HG03442 (cell line): ENCODE results near the gene MCM5.
"Not testable (repeated sequence)": the region's sequence is repeated elsewhere in the genome, so short reads cannot be mapped to it uniquely, and the experiment has no call there.

ENCODE experiments used
- ATAC-seq: cut with Tn5 transposase; IDR thresholded peaks from one replicate; pipeline ENCODE4 v1.9.1; 2021; ENCODE audit warnings: mild to moderate bottlenecking, moderate library complexity; ENCODE audit not compliant: unreplicated experiment

MCM5 gene

DNA sequence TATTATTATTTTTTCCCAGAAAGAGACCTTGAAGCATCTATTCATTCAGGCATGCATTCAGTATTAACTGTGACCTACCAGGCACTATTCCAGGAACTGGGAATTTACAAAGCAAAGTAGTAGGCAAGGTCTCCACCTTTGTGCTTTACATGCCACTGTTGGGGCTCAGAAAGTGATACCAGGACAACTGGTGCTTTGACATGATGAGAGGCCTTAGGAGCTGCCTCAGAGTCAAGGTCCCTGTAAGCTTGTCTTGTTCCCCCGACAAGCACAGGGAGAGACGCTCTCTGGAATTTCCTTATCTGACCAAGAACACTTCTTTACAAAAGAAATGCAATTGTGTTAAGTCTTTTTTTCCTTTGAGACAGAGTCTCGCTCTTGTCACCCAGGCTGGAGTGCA is 21.3 kb upstream of the MCM5 start:
- ATAC-seq, result no peak

DNA sequence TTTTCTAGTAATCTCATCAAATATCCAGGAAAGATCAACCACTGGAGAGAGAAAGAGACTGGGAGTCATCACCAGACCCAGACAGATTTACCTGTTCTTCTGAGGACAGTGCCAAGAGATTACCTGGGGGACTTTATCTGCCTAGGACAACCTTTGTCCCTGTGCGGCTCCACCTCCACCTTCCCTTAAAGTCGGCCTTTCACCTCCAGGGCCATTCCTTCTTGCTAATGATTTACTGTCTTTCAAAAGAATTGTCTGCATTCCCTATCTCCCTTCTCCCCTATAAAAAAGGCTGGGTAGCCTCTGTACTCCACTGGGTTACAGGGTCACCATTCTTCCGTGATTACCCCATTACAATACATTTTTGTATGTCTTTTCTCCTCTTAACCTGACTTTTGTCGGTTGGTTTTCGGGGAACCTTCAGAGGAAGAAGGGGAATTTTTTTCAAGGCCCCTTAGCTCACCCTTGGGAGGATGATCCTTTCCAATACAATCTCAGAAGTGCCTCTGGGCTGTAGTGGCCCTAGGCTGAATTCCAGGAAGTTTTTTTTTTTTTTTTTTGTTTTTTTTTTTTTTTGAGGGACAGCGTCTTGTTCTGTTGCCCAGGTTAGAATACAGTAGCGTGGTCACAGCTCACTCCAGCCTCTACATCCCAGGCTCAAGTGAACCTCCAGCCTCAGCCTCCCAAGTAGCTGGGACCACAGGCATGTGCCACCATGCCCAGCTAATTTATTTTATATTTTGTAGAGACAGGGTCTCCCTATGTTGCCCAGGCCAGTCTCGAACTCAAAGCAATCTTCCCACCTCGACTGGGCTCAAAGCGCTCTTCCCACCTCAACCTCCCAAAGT is 20.6 kb upstream of the MCM5 start:
- no peak for ATAC-seq

DNA sequence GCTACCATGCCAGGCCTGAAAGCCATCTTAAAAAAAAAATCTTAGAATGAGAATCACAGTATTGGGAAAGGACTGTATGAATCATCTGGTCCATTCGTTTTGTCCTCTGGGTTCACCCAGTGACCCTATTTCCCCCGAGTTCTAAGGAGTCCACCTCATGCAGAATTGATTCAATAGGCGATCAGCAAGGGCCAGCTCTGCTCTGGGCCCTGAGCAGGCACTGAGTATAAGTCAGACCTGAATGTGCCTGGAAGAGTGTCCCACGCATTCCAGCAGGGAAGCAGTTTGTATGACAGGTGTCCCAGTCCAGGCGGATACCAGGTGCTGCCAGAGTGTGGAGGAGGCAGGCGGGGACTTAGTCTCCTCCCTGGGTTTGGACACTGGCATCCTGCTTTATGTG is 19.9 kb upstream of the MCM5 start:
- no peak for ATAC-seq

GRCh38 chr22:35380537-35381423 is 19.2 kb upstream of the MCM5 start, which contains the start of gene HMOX1:
Gene HMOX1 (plus strand): TSS chr22:35381096. CDS start chr22:35381174, 78 bp downstream.
- ATAC-seq, result peak; percentile 62

DNA sequence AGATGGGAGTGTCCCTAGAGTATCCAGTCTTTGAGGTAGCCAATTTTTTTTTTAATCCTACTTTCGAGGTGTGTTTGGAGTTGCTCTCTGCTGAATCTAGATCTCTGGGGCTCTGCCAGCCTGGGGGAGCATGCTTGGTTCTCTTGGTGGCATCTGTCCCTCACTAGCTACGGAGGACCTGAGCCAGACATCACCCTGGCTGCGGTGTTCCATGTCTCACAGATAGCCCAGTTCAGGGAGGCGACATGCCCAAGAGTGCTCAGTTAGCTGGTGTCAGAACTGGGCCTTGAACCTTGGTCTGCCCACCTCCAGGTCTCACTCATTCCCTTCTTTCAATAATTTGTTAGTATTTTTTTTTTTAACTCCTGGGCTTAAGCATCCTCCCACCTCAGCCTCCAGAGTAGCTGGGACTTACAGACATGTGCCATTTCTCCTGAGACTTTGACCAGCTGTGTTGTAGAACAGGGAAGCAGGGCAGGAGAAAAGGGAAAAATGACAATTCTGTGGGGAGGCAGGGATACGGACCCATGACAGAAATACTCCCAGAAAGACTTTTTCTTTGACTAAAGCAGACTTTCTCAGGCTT is 18.4 kb upstream of the MCM5 start:
- no peak for ATAC-seq

- no peak for ATAC-seq
Measured at GRCh38 chr22:35383679-35384071, 16.3 kb upstream of the MCM5 start.

DNA sequence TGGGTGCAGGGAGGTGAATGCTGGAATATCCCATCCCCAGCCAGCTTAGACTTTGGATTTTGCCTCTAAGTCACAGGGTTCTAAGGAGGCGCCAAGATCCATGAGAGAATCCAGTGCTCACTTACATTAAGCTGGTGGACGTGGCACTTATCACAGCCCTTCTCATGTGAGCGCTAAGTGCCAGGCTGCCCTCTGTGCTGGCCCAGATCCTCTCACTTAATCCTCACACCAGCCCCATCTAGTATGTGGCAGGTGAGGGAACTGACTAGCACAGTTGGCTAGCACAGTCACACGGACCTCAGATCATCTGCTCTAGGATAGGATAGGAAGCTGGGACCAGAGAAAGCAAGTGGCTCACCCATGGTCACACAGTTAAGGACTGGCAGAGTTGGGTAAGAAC is 15.4 kb upstream of the MCM5 start:
- no peak for ATAC-seq

GRCh38 chr22:35384975-35385588 is 14.9 kb upstream of the MCM5 start:
- no peak for ATAC-seq

GRCh38 chr22:35386670-35387288 is 13.2 kb upstream of the MCM5 start:
- ATAC-seq, result no peak

GRCh38 chr22:35390933-35391332 is 9.0 kb upstream of the MCM5 start:
- ATAC-seq, result no peak

DNA sequence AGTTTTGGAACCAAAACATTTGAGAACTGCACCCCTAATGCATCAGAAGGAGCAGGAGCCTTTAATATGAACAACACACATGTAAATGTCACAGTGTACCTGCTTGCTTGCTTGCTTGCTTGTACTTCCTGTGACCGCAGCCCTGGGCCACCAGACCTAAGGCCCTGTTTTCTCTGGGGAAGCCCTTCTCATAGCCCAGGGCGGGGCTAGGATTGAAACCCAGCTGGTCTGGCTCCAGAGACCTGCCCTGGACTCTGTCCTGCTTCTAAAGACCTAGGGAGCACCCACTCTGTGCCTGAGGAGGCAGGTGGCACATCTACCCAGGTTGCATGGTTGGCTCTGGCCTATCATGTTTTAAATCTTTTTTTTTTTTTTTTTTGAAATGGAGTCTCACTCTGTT is 7.6 kb upstream of the MCM5 start:
- no peak for ATAC-seq

DNA sequence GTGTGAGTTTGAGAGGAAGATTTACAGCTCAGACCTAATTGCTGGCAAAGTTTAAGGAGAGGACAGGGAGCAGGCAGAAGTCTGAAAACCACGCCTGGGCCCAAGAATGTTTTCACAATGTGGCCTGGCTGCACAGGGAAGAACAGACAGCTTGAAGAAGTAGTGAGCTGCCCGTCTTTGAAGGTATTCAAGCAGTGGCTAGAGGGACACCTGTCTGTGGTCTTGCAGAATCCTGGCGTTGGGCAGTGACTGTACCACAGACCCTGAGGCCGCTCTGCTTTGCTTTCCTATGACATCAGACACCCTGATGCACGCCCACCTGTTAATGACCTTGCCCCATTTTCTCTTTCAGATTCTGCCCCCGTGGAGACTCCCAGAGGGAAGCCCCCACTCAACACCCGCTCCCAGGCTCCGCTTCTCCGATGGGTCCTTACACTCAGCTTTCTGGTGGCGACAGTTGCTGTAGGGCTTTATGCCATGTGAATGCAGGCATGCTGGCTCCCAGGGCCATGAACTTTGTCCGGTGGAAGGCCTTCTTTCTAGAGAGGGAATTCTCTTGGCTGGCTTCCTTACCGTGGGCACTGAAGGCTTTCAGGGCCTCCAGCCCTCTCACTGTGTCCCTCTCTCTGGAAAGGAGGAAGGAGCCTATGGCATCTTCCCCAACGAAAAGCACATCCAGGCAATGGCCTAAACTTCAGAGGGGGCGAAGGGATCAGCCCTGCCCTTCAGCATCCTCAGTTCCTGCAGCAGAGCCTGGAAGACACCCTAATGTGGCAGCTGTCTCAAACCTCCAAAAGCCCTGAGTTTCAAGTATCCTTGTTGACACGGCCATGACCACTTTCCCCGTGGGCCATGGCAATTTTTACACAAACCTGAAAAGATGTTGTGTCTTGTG is 6.6 kb upstream of the MCM5 start:
- ATAC-seq, result no peak

DNA sequence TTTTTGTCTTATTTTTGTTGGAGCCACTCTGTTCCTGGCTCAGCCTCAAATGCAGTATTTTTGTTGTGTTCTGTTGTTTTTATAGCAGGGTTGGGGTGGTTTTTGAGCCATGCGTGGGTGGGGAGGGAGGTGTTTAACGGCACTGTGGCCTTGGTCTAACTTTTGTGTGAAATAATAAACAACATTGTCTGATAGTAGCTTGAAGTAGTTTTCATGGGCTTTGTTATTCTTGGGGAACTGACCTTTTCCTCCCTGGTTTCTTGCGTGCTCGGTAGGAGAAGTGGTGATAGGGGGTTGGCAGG is 6.0 kb upstream of the MCM5 start:
- no peak for ATAC-seq

DNA sequence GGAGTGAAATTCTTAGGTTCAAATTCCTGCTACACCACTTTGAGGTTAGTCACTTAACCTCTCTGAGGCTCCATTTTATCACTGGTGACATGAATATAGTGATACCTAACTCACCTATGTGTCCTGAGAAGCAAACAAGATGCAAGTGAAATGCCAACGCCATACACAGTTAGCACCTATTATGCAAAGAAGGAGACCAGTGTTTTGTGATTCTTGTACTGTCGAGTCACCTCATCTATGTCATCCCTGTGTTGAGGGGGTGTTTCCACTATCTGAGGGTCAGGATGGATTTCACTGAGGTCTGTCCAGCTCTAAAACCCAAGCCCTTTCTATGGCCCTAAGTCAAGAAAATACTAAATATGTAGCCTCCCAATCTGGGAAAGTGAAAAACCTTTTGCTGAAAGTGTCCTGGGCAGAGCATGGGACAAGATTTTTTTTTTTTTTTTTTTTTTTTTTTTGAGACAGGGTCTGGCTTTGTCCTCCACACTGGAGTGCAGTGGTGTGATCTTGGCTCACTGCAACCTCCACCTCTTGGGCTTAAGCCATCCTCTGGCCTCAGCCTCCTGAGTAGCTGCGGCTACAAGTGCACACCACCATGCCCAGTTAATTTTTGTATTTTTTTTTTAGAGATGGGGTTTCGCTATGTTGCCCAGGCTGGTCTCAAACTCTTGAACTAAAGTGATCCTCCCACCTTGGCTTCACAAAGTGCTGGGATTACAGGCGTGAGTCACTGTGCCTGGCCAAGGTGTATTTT is 5.0 kb upstream of the MCM5 start:
- no peak for ATAC-seq

DNA sequence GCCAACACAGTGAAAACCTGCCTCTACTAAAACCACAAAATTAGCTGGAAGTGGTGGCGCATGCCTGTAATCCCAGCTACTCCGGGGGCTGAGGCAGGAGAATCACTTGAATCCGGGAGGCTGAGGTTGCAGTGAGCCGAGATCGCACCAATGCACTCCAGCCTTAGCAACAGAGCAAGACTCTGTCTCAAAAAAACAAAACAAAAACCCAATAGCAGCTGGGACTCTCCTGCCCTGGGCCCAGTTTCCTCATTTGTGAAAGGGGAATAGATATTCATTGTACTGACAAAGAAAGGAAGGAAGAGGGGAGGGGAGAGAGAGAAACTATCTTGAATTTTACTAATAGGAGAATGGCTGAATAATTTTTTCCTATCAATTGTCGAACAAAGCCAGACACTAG is 3.3 kb upstream of the MCM5 start:
- ATAC-seq, result not testable (repeated sequence)

DNA sequence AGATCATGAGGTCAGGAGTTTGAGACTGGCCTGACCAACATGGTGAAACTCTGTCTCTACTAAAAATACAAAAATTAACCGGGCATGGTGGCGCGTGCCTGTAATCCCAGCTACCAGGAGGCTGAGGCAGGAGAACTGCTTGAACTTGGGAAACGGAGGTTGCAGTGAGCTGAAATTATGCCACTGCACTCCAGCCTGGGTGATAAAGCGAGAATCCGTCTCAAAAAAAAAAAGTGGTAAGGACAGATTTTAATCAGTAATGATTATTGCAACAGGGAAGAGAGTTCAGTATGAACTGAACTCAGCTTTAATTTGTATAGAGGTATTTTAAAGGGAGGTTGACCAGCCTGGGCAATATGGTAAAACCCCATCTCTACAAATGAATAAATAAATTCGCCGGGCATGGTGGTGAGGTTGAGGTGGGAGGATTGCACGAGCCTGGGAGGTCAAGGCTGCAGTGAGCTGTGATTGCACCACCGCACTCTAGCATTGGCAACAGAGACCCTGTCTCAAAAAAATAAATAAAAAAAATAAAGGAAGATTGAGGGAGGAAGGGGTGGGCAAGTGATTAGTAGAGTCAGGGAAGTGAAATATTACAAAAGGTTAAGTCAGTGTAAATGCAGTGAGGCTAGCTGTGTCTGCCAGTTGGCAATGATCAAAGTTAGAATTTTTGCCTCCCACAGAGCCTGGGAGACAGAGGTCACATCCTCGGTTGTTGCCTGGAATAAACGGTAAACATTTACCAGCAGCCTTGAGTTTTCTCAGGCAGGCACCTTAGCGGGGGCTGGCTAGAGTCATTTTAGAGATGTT is 2.6 kb upstream of the MCM5 start:
- ATAC-seq, result no peak

DNA sequence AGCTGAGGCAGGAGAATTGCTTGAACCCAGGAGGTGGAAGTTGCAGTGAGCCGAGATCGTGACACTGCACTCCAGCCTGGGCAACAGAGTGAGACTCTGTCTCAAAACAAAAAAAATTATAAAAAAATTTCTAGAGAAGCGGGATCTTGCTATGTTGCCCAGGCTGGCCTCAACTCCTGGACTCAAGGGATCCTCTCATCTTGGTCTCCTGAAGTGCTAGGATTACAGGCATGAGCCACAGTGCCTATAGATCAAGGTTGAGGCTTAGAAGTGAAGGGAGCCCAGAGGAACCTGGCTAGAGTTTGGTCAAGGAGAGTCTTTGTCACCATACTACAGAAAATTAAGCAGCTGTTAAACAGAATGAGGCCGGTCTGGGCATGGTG is 1.4 kb upstream of the MCM5 start:
- no peak for ATAC-seq

GRCh38 chr22:35399114-35399677 is 744 bp upstream of the MCM5 start:
- no peak for ATAC-seq
